HG02852 (cell line): ENCODE results near the gene TWF2.

ENCODE experiments used
- ATAC-seq: cut with Tn5 transposase; IDR thresholded peaks from one replicate; pipeline ENCODE4 v1.9.1; 2021; ENCODE audit warnings: mild to moderate bottlenecking, moderate library complexity; ENCODE audit not compliant: unreplicated experiment

The TWF2 gene

GRCh38 chr3:52259035-52259434, 20.1 kb upstream of the TWF2 start:
- ATAC-seq = no peak

- no peak for ATAC-seq
These were observed 19.0 kb upstream of the TWF2 start for GRCh38 chr3:52257911-52258310.

GRCh38 chr3:52256622-52257021, 17.7 kb upstream of the TWF2 start:
- no peak for ATAC-seq

- no peak for ATAC-seq
These were observed 17.2 kb upstream of the TWF2 start for GRCh38 chr3:52256159-52256558.

- no peak for ATAC-seq
These were observed 15.7 kb upstream of the TWF2 start for GRCh38 chr3:52254608-52255007.

- ATAC-seq = peak; percentile 91
These were observed 14.7 kb upstream of the TWF2 start for GRCh38 chr3:52253314-52254304.

GRCh38 chr3:52250122-52250521, 11.2 kb upstream of the TWF2 start:
- no peak for ATAC-seq

- ATAC-seq = no peak
These were observed 10.7 kb upstream of the TWF2 start for GRCh38 chr3:52249683-52250082.

GRCh38 chr3:52248816-52249547, 10.0 kb upstream of the TWF2 start:
- no peak for ATAC-seq

GRCh38 chr3:52248165-52248541, 9.2 kb upstream of the TWF2 start:
- ATAC-seq = no peak

GRCh38 chr3:52247409-52248164, 8.6 kb upstream of the TWF2 start:
- ATAC-seq = no peak

- ATAC-seq = no peak
These were observed 7.9 kb upstream of the TWF2 start for GRCh38 chr3:52246728-52247408.

GRCh38 chr3:52246264-52246620, 7.3 kb upstream of the TWF2 start:
- ATAC-seq = no peak

- ATAC-seq = peak; percentile 45
These were observed 6.6 kb upstream of the TWF2 start, which contains the start of gene PPM1M for GRCh38 chr3:52245322-52246263. Gene PPM1M (plus strand): TSS chr3:52245759. CDS start chr3:52245825, 66 bp downstream.

GRCh38 chr3:52243791-52244628, 5.1 kb upstream of the TWF2 start:
- peak; percentile 36 for ATAC-seq

GRCh38 chr3:52242039-52242438, 3.1 kb upstream of the TWF2 start:
- no peak for ATAC-seq

- ATAC-seq = no peak
These were observed 2.0 kb upstream of the TWF2 start for GRCh38 chr3:52240886-52241370.

GRCh38 chr3:52240059-52240885, 1.3 kb upstream of the TWF2 start:
- no peak for ATAC-seq
